ENCODE measurements around the gene ARHGEF4. TPM values are rescaled to one million over a fixed set of nuclear protein-coding genes. Genes with fewer than 3 reads are reported as not detected.
A peak's percentile ranks its signal among the peaks of the same experiment; 100 is the strongest.

Gene ARHGEF4
- total RNA-seq, 1 donor from 2014 or later, result 11.1 TPM

GRCh38 chr2:130837175-130837810 is 579 bp downstream of the ARHGEF4 start:
- intact Hi-C loops (cut with DNase I), result no loop called here
- TF ChIP-seq CTCF (IDR thresholded peaks at IDR 0.05), result no peak
- H3K4me3 ChIP-seq, result peak overlapping the region; percentile 25

GRCh38 chr2:130837811-130838565 is 1.3 kb downstream of the ARHGEF4 start:
- no peak overlapping the region for H3K4me3 ChIP-seq
- H3K4me1 ChIP-seq, result no peaks in the 10 kb centered on the region
- intact Hi-C loops (cut with DNase I), result no loop called here
- DNase-seq (no peak), ATAC-seq (no peak)
- H3K27ac ChIP-seq, result no peak overlapping the region
- H3K27me3 ChIP-seq, result peaks cover 51% of the 10 kb centered on the region
- no peaks in the 10 kb centered on the region for H3K36me3 ChIP-seq
- no peak for TF ChIP-seq CTCF (IDR thresholded peaks at IDR 0.05)
- H3K9me3 ChIP-seq, result no peaks in the 10 kb centered on the region

More at GRCh38 chr2:130837175-130837810, 579 bp downstream of the ARHGEF4 start:
- H3K4me1 ChIP-seq, result no peaks in the 10 kb centered on the region
- DNase-seq (no peak), ATAC-seq (no peak)
- no peaks in the 10 kb centered on the region for H3K36me3 ChIP-seq
- H3K9me3 ChIP-seq, result no peaks in the 10 kb centered on the region
- peaks cover 57% of the 10 kb centered on the region for H3K27me3 ChIP-seq
- no peak overlapping the region for H3K27ac ChIP-seq

GRCh38 chr2:130839011-130839780 is 2.5 kb downstream of the ARHGEF4 start:
- DNase-seq, result no peak
- Histone ChIP-seq H3K27me3 (peaks cover 51% of the 10 kb centered on the region), H3K9me3 (no peaks in the 10 kb centered on the region), H3K4me1 (no peaks in the 10 kb centered on the region), H3K4me3 (no peak overlapping the region), H3K27ac (no peak overlapping the region), H3K36me3 (no peaks in the 10 kb centered on the region)
- intact Hi-C loops (cut with DNase I), result no loop called here
- ATAC-seq, result no peak
- TF ChIP-seq CTCF (IDR thresholded peaks at IDR 0.05), result no peak

- ATAC-seq (no peak), DNase-seq (no peak)
- Histone ChIP-seq H3K4me1 (no peaks in the 10 kb centered on the region), H3K27me3 (peaks cover 43% of the 10 kb centered on the region), H3K9me3 (no peaks in the 10 kb centered on the region), H3K27ac (no peak overlapping the region), H3K4me3 (no peak overlapping the region), H3K36me3 (no peaks in the 10 kb centered on the region)
- no peak for TF ChIP-seq CTCF (IDR thresholded peaks at IDR 0.05)
- intact Hi-C loops (cut with DNase I), result no loop called here
Observed at GRCh38 chr2:130840506-130840905, 3.8 kb downstream of the ARHGEF4 start.

- Histone ChIP-seq H3K36me3 (no peaks in the 10 kb centered on the region), H3K27me3 (peaks cover 30% of the 10 kb centered on the region), H3K9me3 (no peaks in the 10 kb centered on the region), H3K4me1 (no peaks in the 10 kb centered on the region), H3K27ac (no peak overlapping the region), H3K4me3 (no peak overlapping the region)
- TF ChIP-seq CTCF (IDR thresholded peaks at IDR 0.05), result no peak
- no peak for DNase-seq
- intact Hi-C loops (cut with DNase I), result no loop called here
- ATAC-seq, result no peak
Observed at GRCh38 chr2:130841741-130842365, 5.1 kb downstream of the ARHGEF4 start.
